Measurements from ENCODE around the gene C2orf49.
A peak's percentile ranks its signal among the peaks of the same experiment; 100 is the strongest.
"Not testable (repeated sequence)": the region's sequence is repeated elsewhere in the genome, so short reads cannot be mapped to it uniquely, and the experiment has no call there.

C2orf49 gene

GRCh38 chr2:105321875-105322646 lies 15.3 kb upstream of the C2orf49 start:
- no peak for DNase-seq (ENCODE audit: low spot score)

DNA sequence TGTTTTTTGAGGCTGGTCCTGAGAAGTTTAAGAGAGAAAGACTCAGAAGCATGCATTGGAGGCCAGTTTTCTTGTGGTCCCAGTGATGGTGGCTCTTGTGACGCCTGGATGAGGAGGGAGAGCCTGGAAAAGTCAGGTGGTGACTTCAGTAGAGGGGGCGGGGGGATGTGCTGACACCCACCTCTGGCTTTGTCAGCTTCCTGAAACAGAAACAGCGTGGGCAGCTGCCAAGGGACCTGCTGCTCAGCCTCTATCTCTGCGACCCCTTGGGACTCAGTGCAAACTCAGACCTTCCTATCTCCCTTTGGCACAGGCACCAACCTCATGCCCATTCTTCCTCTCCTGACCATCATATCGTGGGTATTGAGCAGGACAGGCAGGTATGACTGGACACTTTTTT lies 14.2 kb upstream of the C2orf49 start:
- no peak for DNase-seq (ENCODE audit: low spot score)

DNA sequence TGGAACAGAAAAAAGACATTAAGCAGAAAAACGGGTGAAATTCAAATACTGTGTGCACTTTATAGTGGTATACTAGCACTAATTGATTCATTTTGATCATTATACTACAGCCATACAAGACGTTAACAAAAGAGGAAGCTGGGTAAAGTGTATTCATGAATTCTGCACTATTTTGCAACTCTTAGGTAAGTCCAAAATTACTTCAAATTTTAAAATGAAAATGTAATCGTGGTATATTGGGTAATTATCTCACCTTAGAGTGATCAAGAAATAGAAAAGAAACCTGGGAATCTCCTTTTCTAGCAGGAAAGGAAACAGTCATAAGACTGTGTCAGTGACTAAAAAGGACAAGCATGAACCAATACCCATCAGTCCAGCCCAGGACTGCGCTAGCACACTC lies 13.2 kb upstream of the C2orf49 start:
- DNase-seq (ENCODE audit: low spot score): no peak

DNA sequence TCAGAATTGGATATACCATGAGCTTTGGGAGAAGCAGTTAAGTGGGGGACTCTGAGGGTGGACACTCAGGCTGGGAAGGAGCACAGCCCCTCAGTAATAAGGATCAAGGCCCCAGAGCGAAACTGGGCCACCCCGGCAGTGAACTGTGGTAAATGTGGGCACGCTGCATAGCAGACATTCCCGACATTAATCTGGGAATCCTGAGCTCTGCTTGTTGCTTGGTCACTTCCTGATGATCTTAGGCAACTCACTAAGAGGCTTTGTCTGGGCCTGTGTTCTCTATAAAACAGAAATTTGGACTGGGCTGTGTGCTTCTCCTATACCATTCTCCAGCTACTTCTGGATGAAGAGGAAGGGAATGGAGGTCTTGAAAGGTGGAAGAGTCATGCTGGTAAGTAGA lies 12.6 kb upstream of the C2orf49 start:
- DNase-seq (ENCODE audit: low spot score): peak; percentile 22

DNA sequence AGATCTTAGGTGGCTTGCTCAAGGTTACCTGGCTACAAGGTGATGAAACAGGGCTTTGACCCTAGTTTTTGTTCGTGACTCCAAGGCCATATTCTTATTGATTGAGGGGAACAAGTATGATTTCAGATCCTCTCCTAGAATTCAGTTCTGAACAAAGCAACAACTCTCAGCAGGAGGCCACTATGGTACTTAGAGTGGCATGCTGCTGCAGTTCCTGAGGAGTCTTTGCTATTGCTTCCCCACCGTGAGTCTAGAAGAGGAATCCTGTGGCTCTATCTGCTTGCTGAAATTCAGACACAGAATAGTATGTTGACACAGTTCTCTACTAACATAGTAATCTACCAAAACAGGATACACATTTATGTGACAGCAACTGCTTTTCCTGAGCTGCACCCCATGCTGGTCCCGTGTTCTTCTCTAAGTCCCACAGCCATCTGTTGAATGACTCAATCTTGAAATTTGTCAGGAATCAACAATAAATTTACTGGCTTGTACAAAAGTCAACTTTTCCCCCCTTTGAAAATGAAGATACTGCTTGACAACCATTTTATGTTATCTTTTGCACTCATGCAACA lies 11.9 kb upstream of the C2orf49 start:
- DNase-seq (ENCODE audit: low spot score): no peak

- DNase-seq (ENCODE audit: low spot score): not testable (repeated sequence)
Measured at GRCh38 chr2:105327271-105327670, 10.1 kb upstream of the C2orf49 start.

DNA sequence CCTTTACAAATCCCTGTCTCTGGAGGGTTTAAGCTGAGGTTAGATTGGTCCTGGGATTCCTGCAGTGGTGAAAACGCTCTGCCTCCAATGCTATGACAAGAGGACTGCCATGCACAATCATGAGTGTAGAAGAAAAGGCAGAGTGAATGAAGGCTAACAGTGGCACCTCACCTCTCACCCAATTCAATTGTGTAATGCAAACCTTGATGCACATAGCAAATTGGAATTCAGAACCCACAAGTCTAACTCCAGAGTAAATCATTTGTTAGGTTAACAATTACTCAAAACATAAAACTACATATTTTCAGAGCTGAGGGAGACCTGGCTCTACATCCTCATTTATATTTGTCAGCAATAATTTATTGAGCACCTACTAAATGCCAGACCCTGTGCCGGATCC lies 9.7 kb upstream of the C2orf49 start:
- no peak for DNase-seq (ENCODE audit: low spot score)

- DNase-seq (ENCODE audit: low spot score): no peak
Measured at GRCh38 chr2:105328281-105329196, 8.8 kb upstream of the C2orf49 start.

DNA sequence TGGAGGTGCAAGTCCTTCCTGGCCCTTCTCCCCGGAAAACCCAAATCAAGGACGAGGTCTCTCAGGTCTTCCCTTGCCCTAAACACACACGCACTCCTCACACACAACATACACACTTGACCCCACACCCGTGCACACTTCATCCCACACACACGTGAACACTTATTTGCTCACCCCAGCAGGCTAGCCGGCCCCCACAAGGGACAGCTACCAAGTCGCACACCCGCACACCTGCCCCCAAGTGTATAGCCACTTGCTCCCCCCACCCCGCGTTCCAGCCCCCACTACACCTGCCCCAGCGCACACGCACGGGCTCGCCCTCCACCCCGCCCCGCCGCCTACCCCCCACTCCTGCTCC lies 8.2 kb upstream of the C2orf49 start:
- DNase-seq (ENCODE audit: low spot score): no peak

DNA sequence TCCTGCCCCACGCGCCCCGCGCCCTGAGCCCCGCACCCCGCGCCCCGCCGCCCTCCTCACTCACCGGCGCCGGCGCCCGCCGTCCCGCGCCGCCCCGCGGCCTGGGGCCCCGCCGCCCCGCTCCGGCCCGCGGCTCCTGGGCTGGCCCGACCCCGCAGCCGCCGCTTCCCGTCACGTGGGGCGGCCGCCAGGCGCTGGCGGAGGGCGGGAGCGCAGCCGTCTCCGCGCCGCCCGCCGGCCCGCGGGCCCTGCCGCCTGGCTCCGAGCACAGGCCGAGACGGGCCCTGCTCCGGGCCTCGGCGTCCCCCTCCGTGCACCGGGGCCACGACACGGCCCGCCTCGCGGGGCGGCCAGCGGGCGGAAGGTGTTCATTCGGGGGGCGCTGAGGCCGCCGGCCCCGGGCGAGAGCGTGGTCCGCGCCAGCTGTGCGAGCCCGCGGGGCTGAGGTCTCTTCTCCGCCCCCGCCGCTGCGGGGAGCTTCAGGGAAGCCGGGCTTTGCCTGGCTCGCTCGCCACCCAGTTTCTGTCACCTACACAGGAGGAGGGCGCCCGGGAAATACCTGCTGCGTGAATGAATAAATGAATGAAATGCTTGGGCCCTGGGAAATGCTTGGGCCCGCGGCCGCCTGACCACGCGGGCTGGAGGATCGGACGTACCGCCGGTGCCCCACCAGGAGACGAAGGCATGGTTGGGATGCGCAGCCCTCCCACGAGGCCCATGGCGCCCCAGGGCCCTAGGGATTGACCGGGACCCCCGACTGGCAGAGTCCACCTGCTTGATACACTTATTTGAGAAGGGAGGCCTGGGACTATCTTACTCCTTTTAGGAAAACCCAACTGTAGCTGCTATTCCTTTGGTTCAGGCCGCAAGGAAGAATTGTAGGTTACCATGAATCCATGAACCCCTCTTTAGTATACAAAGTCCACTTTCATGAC lies 7.5 kb upstream of the C2orf49 start, which contains the start of gene TGFBRAP1:
Gene TGFBRAP1 (minus strand): TSS at position 175 of the 935 bp plus-strand sequence. CDS start 21,434 bp downstream, outside the sequence.
- peak; percentile 47 for DNase-seq (ENCODE audit: low spot score)

GRCh38 chr2:105330681-105331375 lies 6.5 kb upstream of the C2orf49 start:
- DNase-seq (ENCODE audit: low spot score): peak; percentile 46

GRCh38 chr2:105334211-105334610 lies 3.1 kb upstream of the C2orf49 start:
- no peak for DNase-seq (ENCODE audit: low spot score)

GRCh38 chr2:105335469-105335868 lies 1.9 kb upstream of the C2orf49 start:
- DNase-seq (ENCODE audit: low spot score): no peak

DNA sequence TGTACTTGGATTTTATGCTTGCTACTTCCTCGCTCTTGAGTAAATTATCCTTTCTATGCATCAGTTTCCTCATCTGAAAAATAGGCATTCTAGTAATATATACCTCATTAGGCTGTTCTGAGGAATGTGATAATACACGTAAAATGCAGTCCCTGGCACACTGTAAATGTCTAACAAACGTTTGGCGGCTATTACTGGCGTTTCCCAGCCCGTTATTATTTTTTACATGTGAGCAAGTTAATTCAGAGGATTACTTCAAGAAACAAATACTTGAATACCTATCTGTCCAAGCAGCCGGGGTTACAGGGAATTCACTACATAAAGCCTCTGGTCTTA lies 586 bp upstream of the C2orf49 start:
- no peak for DNase-seq (ENCODE audit: low spot score)

- no peak for DNase-seq (ENCODE audit: low spot score)
Measured at GRCh38 chr2:105338020-105338385, 663 bp downstream of the C2orf49 start.

GRCh38 chr2:105339414-105339813 lies 2.1 kb downstream of the C2orf49 start:
- DNase-seq (ENCODE audit: low spot score): no peak

GRCh38 chr2:105344704-105345345 lies 7.5 kb downstream of the C2orf49 start:
- DNase-seq (ENCODE audit: low spot score): peak; percentile 41

DNA sequence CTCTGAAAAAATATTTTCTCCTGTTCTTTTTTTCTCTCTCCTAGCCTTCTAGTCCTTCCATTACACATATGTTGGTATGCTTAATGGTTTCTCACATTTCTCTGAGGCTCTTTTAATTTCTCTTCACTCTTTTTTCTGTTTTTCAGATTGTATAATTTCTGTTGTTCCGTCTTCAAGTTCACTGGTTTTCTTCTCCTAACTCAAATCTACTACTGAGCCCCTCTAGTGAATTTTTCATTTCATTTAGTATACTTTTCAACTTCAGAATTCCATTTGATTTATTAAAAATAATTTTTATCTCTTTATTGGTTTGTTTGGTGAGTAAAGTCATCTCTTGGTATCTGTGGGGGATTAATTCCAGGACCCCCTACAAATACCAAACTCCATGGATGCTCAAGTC lies 19.8 kb downstream of the C2orf49 start:
- no peak for DNase-seq (ENCODE audit: low spot score)

DNA sequence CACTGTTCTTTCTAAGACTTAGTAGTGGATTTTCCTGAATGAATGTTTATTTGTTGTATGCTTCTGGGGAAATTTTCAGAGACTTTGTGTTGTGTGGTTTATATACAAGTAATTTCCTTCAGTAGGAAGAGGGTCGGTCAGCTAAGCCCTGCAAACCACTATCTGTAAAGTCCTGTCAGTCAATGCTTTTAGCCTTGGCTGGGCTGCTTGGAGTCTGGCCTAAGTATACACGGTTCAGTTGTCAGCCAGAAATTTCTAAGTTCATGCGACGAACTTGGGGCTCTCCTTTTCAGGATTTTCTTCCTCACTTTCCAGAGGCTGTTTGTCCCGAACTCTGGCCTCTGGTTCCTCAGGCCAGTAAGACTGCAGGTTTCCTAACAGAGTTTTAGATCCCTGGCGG lies 21.3 kb downstream of the C2orf49 start:
- DNase-seq (ENCODE audit: low spot score): no peak

- DNase-seq (ENCODE audit: low spot score): no peak
Measured at GRCh38 chr2:105361102-105361889, 24.0 kb downstream of the C2orf49 start.

All from LoVo (cell line).